Prostate gland (tissue), 2 donors: ENCODE data around the gene ARHGAP27.
"Not testable (repeated sequence)": the region's sequence is repeated elsewhere in the genome, so short reads cannot be mapped to it uniquely, and the experiment has no call there.

Experiments
- POLR2A ChIP-seq: fragments of 450-650 bp; IDR thresholded peaks from one replicate; pipeline ENCODE4 v1.6.1; 2016; ENCODE audit warnings: antibody characterized with exemption, mild to moderate bottlenecking
- TF ChIP-seq, protein P1 (sequence below), 4 experiments: fragments of 200-600 bp in 2 of 4; fragments of 450-650 bp in 2 of 4; sonication (generic) in 2 of 4; IDR thresholded peaks; 1 replicate in 3 of 4; 2 replicates in 1 of 4; pipeline ENCODE4 v1.5.1; 2016 to 2019; ENCODE audit warnings: antibody characterized with exemption in 4 of 4, mild to moderate bottlenecking in 2 of 4, moderate library complexity in 2 of 4

DNA sequence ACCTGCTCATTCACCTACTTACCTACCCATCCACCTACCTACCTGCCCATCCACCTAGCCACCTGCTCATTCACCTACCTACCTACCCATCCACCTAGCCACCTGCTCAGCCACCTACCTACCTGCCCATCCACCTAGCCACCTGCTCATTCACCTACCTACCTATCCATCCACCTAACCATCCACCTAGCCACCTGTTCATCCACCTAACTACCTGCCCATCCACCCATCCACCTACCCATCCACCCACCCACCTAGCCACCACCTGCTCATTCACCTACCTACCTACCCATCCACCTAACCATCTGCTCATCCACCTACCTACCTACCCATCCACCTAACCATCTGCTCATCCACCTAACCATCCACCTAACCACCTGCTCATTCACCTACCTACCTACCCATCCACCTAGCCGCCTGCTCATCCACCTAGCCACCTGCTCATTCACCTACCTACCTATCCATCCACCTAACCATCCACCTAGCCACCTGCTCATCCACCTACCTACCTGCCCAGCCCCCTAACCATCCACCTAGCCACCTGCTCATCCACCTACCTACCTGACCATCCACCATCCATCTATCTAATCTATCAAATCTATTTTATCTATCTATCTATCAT, 17.1 kb upstream of the ARHGAP27 start:
- TF ChIP-seq, protein P1, sequence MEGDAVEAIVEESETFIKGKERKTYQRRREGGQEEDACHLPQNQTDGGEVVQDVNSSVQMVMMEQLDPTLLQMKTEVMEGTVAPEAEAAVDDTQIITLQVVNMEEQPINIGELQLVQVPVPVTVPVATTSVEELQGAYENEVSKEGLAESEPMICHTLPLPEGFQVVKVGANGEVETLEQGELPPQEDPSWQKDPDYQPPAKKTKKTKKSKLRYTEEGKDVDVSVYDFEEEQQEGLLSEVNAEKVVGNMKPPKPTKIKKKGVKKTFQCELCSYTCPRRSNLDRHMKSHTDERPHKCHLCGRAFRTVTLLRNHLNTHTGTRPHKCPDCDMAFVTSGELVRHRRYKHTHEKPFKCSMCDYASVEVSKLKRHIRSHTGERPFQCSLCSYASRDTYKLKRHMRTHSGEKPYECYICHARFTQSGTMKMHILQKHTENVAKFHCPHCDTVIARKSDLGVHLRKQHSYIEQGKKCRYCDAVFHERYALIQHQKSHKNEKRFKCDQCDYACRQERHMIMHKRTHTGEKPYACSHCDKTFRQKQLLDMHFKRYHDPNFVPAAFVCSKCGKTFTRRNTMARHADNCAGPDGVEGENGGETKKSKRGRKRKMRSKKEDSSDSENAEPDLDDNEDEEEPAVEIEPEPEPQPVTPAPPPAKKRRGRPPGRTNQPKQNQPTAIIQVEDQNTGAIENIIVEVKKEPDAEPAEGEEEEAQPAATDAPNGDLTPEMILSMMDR (IDR thresholded peaks at IDR 0.05) = not testable (repeated sequence)
- TF ChIP-seq POLR2A = not testable (repeated sequence)
